ENCODE results near the gene SYT7. TPM values are rescaled to one million over a fixed set of nuclear protein-coding genes. Genes with fewer than 3 reads are reported as not detected.

SYT7 gene
- total RNA-seq, 1 experiment from 2014 or later = 2.5 TPM

DNA sequence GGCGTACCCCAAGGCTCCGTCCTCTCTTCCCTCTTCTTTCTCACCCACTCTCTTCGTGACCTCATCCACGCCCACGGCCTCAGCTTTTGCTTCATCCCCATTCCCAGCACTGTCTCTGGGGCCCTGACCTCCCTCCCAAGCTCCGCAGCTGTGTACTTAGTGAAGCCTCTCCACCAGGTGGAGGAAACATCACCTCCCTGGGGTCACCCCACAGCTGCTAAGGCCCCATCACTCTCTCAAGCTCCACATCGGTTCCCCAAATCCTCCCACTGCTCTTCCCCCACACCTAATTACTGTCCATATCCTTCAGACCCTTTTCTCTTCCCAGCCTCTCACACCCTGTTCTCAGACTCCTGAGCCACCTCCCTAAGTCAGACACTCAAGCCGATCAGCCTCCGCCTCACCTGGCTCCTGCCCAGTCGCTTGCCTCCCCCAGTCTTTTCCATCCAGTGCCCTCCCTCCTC, 7.9 kb upstream of the SYT7 start:
- intact Hi-C loops (cut with micrococcal nuclease; ENCODE audit: unreplicated experiment) = no loop called here
- in situ Hi-C loops (cut with HindIII; ENCODE audit: low pct_unique_long_range_greater_than_20kb, low sequenced_read_pairs) = no loop called here
- Histone ChIP-seq H3K4me3 (ENCODE audit: low read depth in 2 of 2, low read length in 2 of 2) (no peak overlapping the region), H3K36me3 (ENCODE audit: control insufficient read depth, insufficient read depth, low read length) (no peaks in the 10 kb centered on the region), H3K9me3 (ENCODE audit: control insufficient read depth, insufficient read depth, low read depth, low read length) (no peaks in the 10 kb centered on the region), H3K4me1 (ENCODE audit: control insufficient read depth, insufficient read depth, low read length) (no peaks in the 10 kb centered on the region; the same call in 1 of the 2 replicates), H3K27me3 (ENCODE audit: control insufficient read depth, insufficient read depth, low read length) (no peaks in the 10 kb centered on the region), H3K27ac (ENCODE audit: low read length) (no peak overlapping the region)
- no peak for DNase-seq (ENCODE audit: low read depth, low spot score)
- ChIA-PET POLR2A (no interaction called here), CTCF (interaction anchor here (1.5 kb wide), 1 partner anchor 10 kb away, joined by 5 read pairs; no protein-coding TSS in a partner anchor)
- no TSS peak for BruUV-seq (replicated peaks)
- ATAC-seq = no peak
- no peak for TF ChIP-seq SIN3A (IDR thresholded peaks at IDR 0.05; ENCODE audit: borderline replicate concordance, insufficient read depth, low read depth, low read length)
- TF ChIP-seq TCF7L2 (IDR thresholded peaks at IDR 0.05; ENCODE audit: low read depth, low read length) = no peak
- TF ChIP-seq POLR2AphosphoS5 (IDR thresholded peaks at IDR 0.05; ENCODE audit: low read depth, low read length) = no peak
- TF ChIP-seq, protein P1, sequence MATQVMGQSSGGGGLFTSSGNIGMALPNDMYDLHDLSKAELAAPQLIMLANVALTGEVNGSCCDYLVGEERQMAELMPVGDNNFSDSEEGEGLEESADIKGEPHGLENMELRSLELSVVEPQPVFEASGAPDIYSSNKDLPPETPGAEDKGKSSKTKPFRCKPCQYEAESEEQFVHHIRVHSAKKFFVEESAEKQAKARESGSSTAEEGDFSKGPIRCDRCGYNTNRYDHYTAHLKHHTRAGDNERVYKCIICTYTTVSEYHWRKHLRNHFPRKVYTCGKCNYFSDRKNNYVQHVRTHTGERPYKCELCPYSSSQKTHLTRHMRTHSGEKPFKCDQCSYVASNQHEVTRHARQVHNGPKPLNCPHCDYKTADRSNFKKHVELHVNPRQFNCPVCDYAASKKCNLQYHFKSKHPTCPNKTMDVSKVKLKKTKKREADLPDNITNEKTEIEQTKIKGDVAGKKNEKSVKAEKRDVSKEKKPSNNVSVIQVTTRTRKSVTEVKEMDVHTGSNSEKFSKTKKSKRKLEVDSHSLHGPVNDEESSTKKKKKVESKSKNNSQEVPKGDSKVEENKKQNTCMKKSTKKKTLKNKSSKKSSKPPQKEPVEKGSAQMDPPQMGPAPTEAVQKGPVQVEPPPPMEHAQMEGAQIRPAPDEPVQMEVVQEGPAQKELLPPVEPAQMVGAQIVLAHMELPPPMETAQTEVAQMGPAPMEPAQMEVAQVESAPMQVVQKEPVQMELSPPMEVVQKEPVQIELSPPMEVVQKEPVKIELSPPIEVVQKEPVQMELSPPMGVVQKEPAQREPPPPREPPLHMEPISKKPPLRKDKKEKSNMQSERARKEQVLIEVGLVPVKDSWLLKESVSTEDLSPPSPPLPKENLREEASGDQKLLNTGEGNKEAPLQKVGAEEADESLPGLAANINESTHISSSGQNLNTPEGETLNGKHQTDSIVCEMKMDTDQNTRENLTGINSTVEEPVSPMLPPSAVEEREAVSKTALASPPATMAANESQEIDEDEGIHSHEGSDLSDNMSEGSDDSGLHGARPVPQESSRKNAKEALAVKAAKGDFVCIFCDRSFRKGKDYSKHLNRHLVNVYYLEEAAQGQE (IDR thresholded peaks at IDR 0.05; ENCODE audit: insufficient read depth in 1 of 2, low read depth in 2 of 2, low read length in 1 of 2) = no peak
- TF ChIP-seq, protein P2, sequence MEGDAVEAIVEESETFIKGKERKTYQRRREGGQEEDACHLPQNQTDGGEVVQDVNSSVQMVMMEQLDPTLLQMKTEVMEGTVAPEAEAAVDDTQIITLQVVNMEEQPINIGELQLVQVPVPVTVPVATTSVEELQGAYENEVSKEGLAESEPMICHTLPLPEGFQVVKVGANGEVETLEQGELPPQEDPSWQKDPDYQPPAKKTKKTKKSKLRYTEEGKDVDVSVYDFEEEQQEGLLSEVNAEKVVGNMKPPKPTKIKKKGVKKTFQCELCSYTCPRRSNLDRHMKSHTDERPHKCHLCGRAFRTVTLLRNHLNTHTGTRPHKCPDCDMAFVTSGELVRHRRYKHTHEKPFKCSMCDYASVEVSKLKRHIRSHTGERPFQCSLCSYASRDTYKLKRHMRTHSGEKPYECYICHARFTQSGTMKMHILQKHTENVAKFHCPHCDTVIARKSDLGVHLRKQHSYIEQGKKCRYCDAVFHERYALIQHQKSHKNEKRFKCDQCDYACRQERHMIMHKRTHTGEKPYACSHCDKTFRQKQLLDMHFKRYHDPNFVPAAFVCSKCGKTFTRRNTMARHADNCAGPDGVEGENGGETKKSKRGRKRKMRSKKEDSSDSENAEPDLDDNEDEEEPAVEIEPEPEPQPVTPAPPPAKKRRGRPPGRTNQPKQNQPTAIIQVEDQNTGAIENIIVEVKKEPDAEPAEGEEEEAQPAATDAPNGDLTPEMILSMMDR (IDR thresholded peaks at IDR 0.05) = no peak

DNA sequence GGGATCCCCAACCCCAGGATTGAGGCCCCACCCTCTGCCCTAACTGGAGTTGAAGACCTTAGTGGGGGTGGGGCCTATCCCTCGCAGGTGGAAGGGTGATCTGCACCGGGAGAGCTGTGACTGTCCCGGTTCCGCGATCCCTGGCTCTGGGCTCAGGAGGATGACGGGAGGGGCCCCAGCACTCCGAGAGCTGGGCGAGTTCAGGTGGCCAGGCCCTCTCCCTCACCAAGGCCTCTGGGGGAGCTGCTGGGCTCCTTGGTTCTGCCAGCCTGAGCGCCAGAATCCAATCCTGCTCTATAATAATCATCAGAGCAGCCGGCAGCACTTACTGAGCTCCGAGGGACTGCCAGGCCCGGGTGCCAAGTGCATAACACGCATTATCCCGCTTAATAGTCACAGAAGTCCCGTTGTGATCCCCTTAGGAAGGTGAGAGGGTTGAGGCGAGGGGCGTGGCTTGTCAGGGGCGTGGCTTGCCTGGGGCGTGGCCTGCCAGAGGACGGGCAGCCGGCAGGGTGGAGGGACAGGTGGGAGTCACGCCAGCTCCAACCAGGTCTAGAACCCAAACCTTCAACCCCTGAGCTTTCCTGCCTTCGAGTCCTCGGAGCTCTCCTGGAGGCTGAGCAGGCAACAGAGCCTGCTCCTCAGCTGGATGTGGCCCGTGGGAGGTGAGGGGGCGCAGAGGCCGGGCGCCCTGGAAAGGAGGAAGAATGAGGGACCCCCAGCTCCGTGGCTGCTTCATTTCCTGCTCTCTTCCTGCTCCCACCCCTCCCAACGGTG, 7.3 kb upstream of the SYT7 start:
- no peaks in the 10 kb centered on the region; the same call in 1 of the 2 replicates for H3K4me1 ChIP-seq (ENCODE audit: control insufficient read depth, insufficient read depth, low read length)
- ATAC-seq (peak; percentile 79), DNase-seq (ENCODE audit: low read depth, low spot score) (no peak)
- in situ Hi-C loops (cut with HindIII; ENCODE audit: low pct_unique_long_range_greater_than_20kb, low sequenced_read_pairs) (no loop called here), intact Hi-C loops (cut with micrococcal nuclease; ENCODE audit: unreplicated experiment) (no loop called here)
- no peaks in the 10 kb centered on the region for H3K36me3 ChIP-seq (ENCODE audit: control insufficient read depth, insufficient read depth, low read length)
- peak overlapping the region; percentile 28 to 57 for H3K4me3 ChIP-seq (ENCODE audit: low read depth in 2 of 2, low read length in 2 of 2)
- H3K9me3 ChIP-seq (ENCODE audit: control insufficient read depth, insufficient read depth, low read depth, low read length) = no peaks in the 10 kb centered on the region
- POLR2A ChIA-PET = no interaction called here
- no peaks in the 10 kb centered on the region for H3K27me3 ChIP-seq (ENCODE audit: control insufficient read depth, insufficient read depth, low read length)
- no peak overlapping the region for H3K27ac ChIP-seq (ENCODE audit: low read length)
- BruUV-seq (replicated peaks) = no TSS peak
- TF ChIP-seq, protein P1 (IDR thresholded peaks at IDR 0.05; ENCODE audit: insufficient read depth in 1 of 2, low read depth in 2 of 2, low read length in 1 of 2) = no peak
- no peak for TF ChIP-seq TCF7L2 (IDR thresholded peaks at IDR 0.05; ENCODE audit: low read depth, low read length)
- no peak for TF ChIP-seq SIN3A (IDR thresholded peaks at IDR 0.05; ENCODE audit: borderline replicate concordance, insufficient read depth, low read depth, low read length)
- TF ChIP-seq POLR2AphosphoS5 (IDR thresholded peaks at IDR 0.05; ENCODE audit: low read depth, low read length) = no peak
- TF ChIP-seq, protein P2 (IDR thresholded peaks at IDR 0.05) = no peak
- CTCF ChIA-PET = interaction anchor here (1.5 kb wide), 1 partner anchor 11 kb away, joined by 5 read pairs; no protein-coding TSS in a partner anchor
